GM12878 (cell line): Measurements from ENCODE around the gene SERINC5. TPM values are rescaled to one million over a fixed set of nuclear protein-coding genes. Genes with fewer than 3 reads are reported as not detected.

Source experiments
- ATAC-seq: fragments of 200-7000 bp; cut with Tn5 transposase; 3 replicates; pipeline ENCODE4 v1.9.1; 2020; ENCODE audit warnings: mild to moderate bottlenecking, moderate library complexity
- BruUV-seq: library from RNA; stranded (reverse); fragments of 400-500 nt; replicated peaks from 2 replicates; lab custom pipeline; 2021; lab: Mats Ljungman, UMichigan
- CTCF ChIA-PET: fragments of 300-600 bp; sonication (Branson Sonifier 250); formaldehyde crosslinking; extraction: SDS; loops from one replicate; lab custom pipeline; 2021; ENCODE audit warnings: inconsistent platforms; lab: Yijun Ruan, JAX
- POLR2A ChIA-PET: fragments of 350-600 bp; formaldehyde crosslinking; extraction: SDS; loops from one replicate; lab custom pipeline; 2021; ENCODE audit warnings: inconsistent platforms; lab: Charles Lee
- RAD21 ChIA-PET: fragments of 300-600 bp; sonication (Branson Sonifier 250); formaldehyde crosslinking; loops from one replicate; lab custom pipeline; 2023; ENCODE audit warnings: antibody characterized with exemption; ENCODE audit not compliant: unreplicated experiment; lab: Charles Lee
- SMC1A ChIA-PET: fragments of 300-600 bp; sonication (Branson Sonifier 250); formaldehyde crosslinking; loops from one replicate; lab custom pipeline; 2023; ENCODE audit not compliant: unreplicated experiment, uncharacterized antibody; lab: Charles Lee
- DNase-seq: peaks from one replicate; pipeline ENCODE4 v3.0.0-alpha.2; 2011; ENCODE audit warnings: low read depth, low spot score
- FAIRE-seq: peaks from 3 replicates; lab custom pipeline; 2011; peaks lifted over from hg19 to GRCh38; lab: Jason Lieb, UNC
- H2AFZ ChIP-seq: 2 replicates; pipeline ENCODE4 v1.6.0; 2011; ENCODE audit warnings: low read depth, low read length, control low read depth; ENCODE audit not compliant: control insufficient read depth
- H3K27ac ChIP-seq: 2 replicates; pipeline ENCODE4 v1.5.1; 2011; ENCODE audit warnings: control low read depth; ENCODE audit not compliant: control insufficient read depth, insufficient read depth
- H3K27me3 ChIP-seq, 2 experiments: replicated peaks in 1 of 2; 2 replicates each; pipeline versions ENCODE4 v1.6.0 to v1.6.1; 2011; ENCODE audit warnings: low read length in 1 of 2; ENCODE audit not compliant: control insufficient read depth in 2 of 2, insufficient read depth in 2 of 2
- H3K36me3 ChIP-seq, 2 experiments: 2 replicates each; pipeline ENCODE4 v1.5.1; 2011; ENCODE audit warnings: low read length in 1 of 2; ENCODE audit not compliant: control insufficient read depth in 2 of 2, insufficient read depth in 2 of 2
- H3K4me1 ChIP-seq: 2 replicates; pipeline ENCODE4 v1.6.1; 2011; ENCODE audit warnings: mild to moderate bottlenecking, low read length, moderate library complexity, mixed read lengths; ENCODE audit not compliant: control insufficient read depth, insufficient read depth
- H3K4me2 ChIP-seq: 2 replicates; pipeline ENCODE4 v1.6.0; 2011; ENCODE audit warnings: control low read depth; ENCODE audit not compliant: control insufficient read depth, insufficient read depth
- H3K4me3 ChIP-seq: fragments of 200-600 bp; sonication (generic); 2 replicates; pipeline ENCODE4 v1.5.1; 2016
- H3K79me2 ChIP-seq: 2 replicates; pipeline ENCODE4 v1.6.0; 2011; ENCODE audit warnings: low read length; ENCODE audit not compliant: control insufficient read depth, insufficient read depth
- H3K9ac ChIP-seq: 2 replicates; pipeline ENCODE4 v1.8.0; 2011; ENCODE audit warnings: low read length, control low read depth, mixed read lengths; ENCODE audit not compliant: control insufficient read depth, insufficient read depth
- H3K9me3 ChIP-seq: replicated peaks from 3 replicates; pipeline ENCODE4 v1.5.1; 2011; ENCODE audit warnings: mild to moderate bottlenecking, low read length; ENCODE audit not compliant: control insufficient read depth, insufficient read depth
- H4K20me1 ChIP-seq: 2 replicates; pipeline ENCODE4 v1.6.0; 2011; ENCODE audit not compliant: control insufficient read depth, insufficient read depth
- FOS ChIP-seq: IDR thresholded peaks from 3 replicates; pipeline ENCODE4 v1.6.1; 2011; ENCODE audit warnings: borderline replicate concordance; ENCODE audit not compliant: insufficient read length; ENCODE audit errors: extremely low read depth
- FOXK2 ChIP-seq: fragments of 450-650 bp; IDR thresholded peaks from 2 replicates; pipeline ENCODE4 v1.6.1; 2017; ENCODE audit warnings: mild to moderate bottlenecking, moderate library complexity
- MTA2 ChIP-seq: fragments of 450-650 bp; IDR thresholded peaks from 2 replicates; pipeline ENCODE4 v1.6.1; 2016; ENCODE audit warnings: low read depth, mild to moderate bottlenecking, moderate library complexity
- NBN ChIP-seq: fragments of 450-650 bp; IDR thresholded peaks from 2 replicates; pipeline ENCODE4 v1.6.1; 2016
- NFYB ChIP-seq: IDR thresholded peaks from 2 replicates; pipeline ENCODE4 v1.6.1; 2011; ENCODE audit warnings: low read depth, mild to moderate bottlenecking, low read length, improper control_type of control experiment, moderate library complexity; ENCODE audit not compliant: insufficient read depth
- SMARCA5 ChIP-seq: fragments of 450-650 bp; IDR thresholded peaks from 2 replicates; pipeline ENCODE4 v1.6.1; 2017; ENCODE audit warnings: mild to moderate bottlenecking
- TARDBP ChIP-seq: IDR thresholded peaks from 2 replicates; pipeline ENCODE4 v1.6.1; 2016; ENCODE audit warnings: borderline replicate concordance
- ZNF687 ChIP-seq: fragments of 450-650 bp; IDR thresholded peaks from 2 replicates; pipeline ENCODE4 v1.6.1; 2017; ENCODE audit warnings: mild to moderate bottlenecking, moderate library complexity
- WGBS: methylation state at CpG from one replicate; pipeline ENCODE4 v1.1.6; 2016; ENCODE audit warnings: low lambda C conversion rate; ENCODE audit not compliant: insufficient replicate concordance, insufficient coverage; ENCODE audit errors: missing lambda C conversion rate; 5-methylcytosine and 5-hydroxymethylcytosine counted together
- in situ Hi-C: fragments of 300-500 bp; cut with MboI; formaldehyde crosslinking; loops from 9 replicates; pipeline ENCODE4 v1.14.3; 2018; ENCODE audit warnings: mixed read lengths
- intact Hi-C: fragments of 100-400 bp; cut with micrococcal nuclease; formaldehyde crosslinking; loops from one replicate; pipeline ENCODE4 v1.14.2; 2022; ENCODE audit not compliant: unreplicated experiment
- polyA plus RNA-seq, 11 experiments: library from polyadenylated mRNA; depleted of rRNA in 4 of 11; unstranded in 6 of 11; stranded (reverse) in 5 of 11; fragments of >200 nt; fragmentation: Nextera tagmentation in 4 of 11; fragmentation: Illumina TruSeq in 1 of 11; extraction: Ambion mirVana in 4 of 11; extraction: Trizol in 1 of 11; gene quantifications; 1 replicate in 1 of 11; 2 replicates in 10 of 11; pipeline versions ENCODE4 v1.2.1 to v1.2.3, GENCODE V29; 2011 to 2016; ENCODE audit warnings: inconsistent platforms in 2 of 11, missing spikeins in 2 of 11, low read depth in 1 of 11
- total RNA-seq, 4 experiments: library from RNA; depleted of rRNA in 3 of 4; stranded (reverse); fragments of >200 nt in 3 of 4; fragmentation: Illumina TruSeq in 1 of 4; extraction: Trizol in 1 of 4; gene quantifications; 2 replicates each; pipeline versions ENCODE4 v1.2.1 to v1.2.3, GENCODE V29; 2013 to 2021
- TF ChIP-seq, protein P1 (sequence below), 3 experiments: IDR thresholded peaks in 2 of 3; conservative IDR thresholded peaks in 1 of 3; 2 replicates each; pipeline ENCODE4 v1.5.1; 2011; ENCODE audit warnings: low read depth in 3 of 3, low read length in 3 of 3, mild to moderate bottlenecking in 3 of 3, control low read depth in 2 of 3, moderate library complexity in 2 of 3, inconsistent platforms in 1 of 3, mixed read lengths in 1 of 3; ENCODE audit not compliant: control insufficient read depth in 2 of 3, insufficient read depth in 1 of 3; ENCODE audit errors: extremely low read depth in 1 of 3
- TF ChIP-seq, protein P2 (sequence below): fragments of 450-650 bp; IDR thresholded peaks from 2 replicates; pipeline ENCODE4 v1.6.1; 2017; ENCODE audit warnings: low read depth, mild to moderate bottlenecking, moderate library complexity

Gene SERINC5
- total and polyA plus RNA-seq, 10 of the 15 experiments (the other 5 are each of a cell fraction or from before 2014, with no cell fraction given), result 0.66 to 7.0 (median 2.8) TPM

- Histone ChIP-seq H3K4me3 (0 out of 2 replicates have a peak overlapping the region, but pooled peaks have one; percentile 59), H3K36me3 (no peaks in the 10 kb centered on the region), H3K4me2 (peak overlapping the region; percentile 70), H3K9ac (peak overlapping the region; percentile 17; the same call in 1 of the 2 replicates), H3K27ac (peak overlapping the region; percentile 74), H3K27me3 (no peaks in the 10 kb centered on the region), H4K20me1 (no peaks in the 10 kb centered on the region), H3K9me3 (peaks cover 3% of the 10 kb centered on the region; the same call in 2 of the 3 replicates), H2AFZ (no peak overlapping the region), H3K79me2 (no peaks in the 10 kb centered on the region)
- intact Hi-C loops (no loop called here), in situ Hi-C loops (no loop called here)
- FAIRE-seq, result no peak
- WGBS, result 78% methylated on average over 9 of the region's 9 CpGs
- no TSS peak for BruUV-seq
- POLR2A ChIA-PET, result interaction anchor here (0.9 to 2.0 kb wide), 7 partner anchors 15 to 532 kb away, joined by 3 to 11 read pairs (median 5); partner anchors contain the start of gene SERINC5
- RAD21 ChIA-PET, result interaction anchor here (0.5 to 3.2 kb wide), 7 partner anchors 14 to 153 kb away, joined by 3 to 41 read pairs (median 4); partner anchors contain the start of gene SERINC5
- CTCF ChIA-PET, result interaction anchor here (1.1 to 3.6 kb wide), 4 partner anchors 28 to 130 kb away, joined by 3 to 24 read pairs (median 4); no protein-coding TSS in a partner anchor
- no peak for DNase-seq
- no peak for ATAC-seq
- SMC1A ChIA-PET, result interaction anchor here (0.7 to 5.0 kb wide), 11 partner anchors 14 to 182 kb away, joined by 3 to 56 read pairs (median 5); partner anchors contain the start of gene SERINC5
- TF ChIP-seq FOXK2, result no peak
- no peak for TF ChIP-seq TARDBP
- TF ChIP-seq, protein P1, sequence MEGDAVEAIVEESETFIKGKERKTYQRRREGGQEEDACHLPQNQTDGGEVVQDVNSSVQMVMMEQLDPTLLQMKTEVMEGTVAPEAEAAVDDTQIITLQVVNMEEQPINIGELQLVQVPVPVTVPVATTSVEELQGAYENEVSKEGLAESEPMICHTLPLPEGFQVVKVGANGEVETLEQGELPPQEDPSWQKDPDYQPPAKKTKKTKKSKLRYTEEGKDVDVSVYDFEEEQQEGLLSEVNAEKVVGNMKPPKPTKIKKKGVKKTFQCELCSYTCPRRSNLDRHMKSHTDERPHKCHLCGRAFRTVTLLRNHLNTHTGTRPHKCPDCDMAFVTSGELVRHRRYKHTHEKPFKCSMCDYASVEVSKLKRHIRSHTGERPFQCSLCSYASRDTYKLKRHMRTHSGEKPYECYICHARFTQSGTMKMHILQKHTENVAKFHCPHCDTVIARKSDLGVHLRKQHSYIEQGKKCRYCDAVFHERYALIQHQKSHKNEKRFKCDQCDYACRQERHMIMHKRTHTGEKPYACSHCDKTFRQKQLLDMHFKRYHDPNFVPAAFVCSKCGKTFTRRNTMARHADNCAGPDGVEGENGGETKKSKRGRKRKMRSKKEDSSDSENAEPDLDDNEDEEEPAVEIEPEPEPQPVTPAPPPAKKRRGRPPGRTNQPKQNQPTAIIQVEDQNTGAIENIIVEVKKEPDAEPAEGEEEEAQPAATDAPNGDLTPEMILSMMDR (IDR thresholded peaks at IDR 0.05 in 2 of 3, conservative IDR thresholded peaks at IDR 0.05 in 1 of 3; ENCODE audit: control insufficient read depth in 2 of 3, extremely low read depth in 1 of 3, insufficient read depth in 1 of 3, low read depth in 3 of 3, low read length in 3 of 3), result no peak
- TF ChIP-seq NBN, result no peak
- TF ChIP-seq ZNF687, result no peak
- TF ChIP-seq, protein P2, sequence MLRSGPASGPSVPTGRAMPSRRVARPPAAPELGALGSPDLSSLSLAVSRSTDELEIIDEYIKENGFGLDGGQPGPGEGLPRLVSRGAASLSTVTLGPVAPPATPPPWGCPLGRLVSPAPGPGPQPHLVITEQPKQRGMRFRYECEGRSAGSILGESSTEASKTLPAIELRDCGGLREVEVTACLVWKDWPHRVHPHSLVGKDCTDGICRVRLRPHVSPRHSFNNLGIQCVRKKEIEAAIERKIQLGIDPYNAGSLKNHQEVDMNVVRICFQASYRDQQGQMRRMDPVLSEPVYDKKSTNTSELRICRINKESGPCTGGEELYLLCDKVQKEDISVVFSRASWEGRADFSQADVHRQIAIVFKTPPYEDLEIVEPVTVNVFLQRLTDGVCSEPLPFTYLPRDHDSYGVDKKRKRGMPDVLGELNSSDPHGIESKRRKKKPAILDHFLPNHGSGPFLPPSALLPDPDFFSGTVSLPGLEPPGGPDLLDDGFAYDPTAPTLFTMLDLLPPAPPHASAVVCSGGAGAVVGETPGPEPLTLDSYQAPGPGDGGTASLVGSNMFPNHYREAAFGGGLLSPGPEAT, result no peak
- no peak for TF ChIP-seq NFYB
- no peak for TF ChIP-seq FOS
- TF ChIP-seq MTA2, result no peak
- TF ChIP-seq SMARCA5, result no peak
- TF ChIP-seq, all 136 proteins: peak for 0
- peaks cover 28% of the 10 kb centered on the region for H3K4me1 ChIP-seq
These were observed 131.5 kb downstream of the SERINC5 start for GRCh38 chr5:80124121-80124918.
